Type B pancreatic cell (in vitro differentiated cells): ENCODE measurements around the gene TPTE2. TPM values are rescaled to one million over a fixed set of nuclear protein-coding genes. Genes with fewer than 3 reads are reported as not detected.

Experiments
- DNase-seq: peaks from one replicate; pipeline ENCODE4 v3.0.0; 2021; ENCODE audit warnings: mixed read lengths; ENCODE audit not compliant: unreplicated experiment; ENCODE audit errors: extremely low spot score
- H3K27ac Mint-ChIP-seq: 2 replicates; pipeline ENCODE4 v1.8.0; 2021; ENCODE audit warnings: mild to moderate bottlenecking, mixed read lengths
- H3K27me3 Mint-ChIP-seq: 2 replicates; pipeline ENCODE4 v1.8.0; 2021; ENCODE audit warnings: mixed read lengths
- H3K36me3 Mint-ChIP-seq: 2 replicates; pipeline ENCODE4 v1.8.0; 2021; ENCODE audit warnings: mixed read lengths
- H3K4me1 Mint-ChIP-seq: one replicate; pipeline ENCODE4 v1.8.0; 2021; ENCODE audit warnings: mixed read lengths; ENCODE audit not compliant: unreplicated experiment
- H3K4me3 Mint-ChIP-seq: 2 replicates; pipeline ENCODE4 v1.8.0; 2021; ENCODE audit warnings: mild to moderate bottlenecking, mixed read lengths
- H3K9me3 Mint-ChIP-seq: 2 replicates; pipeline ENCODE4 v1.8.0; 2021; ENCODE audit warnings: mixed read lengths
- total RNA-seq: library from RNA; stranded (reverse); gene quantifications from 2 replicates; pipeline ENCODE4 v1.2.1, GENCODE V29; 2021; ENCODE audit warnings: low replicate concordance
- TF ChIP-seq, protein P1 (sequence below): fragments of 200-600 bp; sonication (generic); conservative IDR thresholded peaks from 2 replicates; pipeline ENCODE4 v1.5.0; 2021; ENCODE audit warnings: antibody characterized with exemption, mild to moderate bottlenecking

The TPTE2 gene
- total RNA-seq, 1 donor from 2014 or later: not detected

DNA sequence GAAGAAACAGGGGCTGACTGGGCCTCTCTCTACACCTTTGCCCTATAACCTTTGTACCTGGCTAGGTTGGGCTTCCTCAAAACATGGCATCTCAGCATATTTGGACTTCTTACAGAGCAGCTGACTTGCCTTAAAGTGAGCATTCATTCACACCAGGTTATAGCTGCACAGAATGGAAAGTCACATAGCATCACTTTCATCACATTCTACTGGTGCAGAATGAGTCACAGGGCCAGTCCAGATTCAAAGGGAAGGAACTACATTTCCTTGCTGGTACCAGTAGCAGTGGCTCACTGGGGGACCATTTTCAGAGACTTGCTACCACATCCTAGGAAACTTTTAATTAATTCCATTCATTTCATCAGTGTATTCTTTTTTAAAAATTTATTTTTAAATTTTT, 20.3 kb upstream of the TPTE2 start:
- H3K27me3 Mint-ChIP-seq: no peaks in the 10 kb centered on the region
- H3K36me3 Mint-ChIP-seq: no peaks in the 10 kb centered on the region
- H3K27ac Mint-ChIP-seq: no peak overlapping the region
- no peak for DNase-seq
- no peaks in the 10 kb centered on the region for H3K9me3 Mint-ChIP-seq
- H3K4me3 Mint-ChIP-seq: no peak overlapping the region
- no peaks in the 10 kb centered on the region for H3K4me1 Mint-ChIP-seq
- TF ChIP-seq, protein P1, sequence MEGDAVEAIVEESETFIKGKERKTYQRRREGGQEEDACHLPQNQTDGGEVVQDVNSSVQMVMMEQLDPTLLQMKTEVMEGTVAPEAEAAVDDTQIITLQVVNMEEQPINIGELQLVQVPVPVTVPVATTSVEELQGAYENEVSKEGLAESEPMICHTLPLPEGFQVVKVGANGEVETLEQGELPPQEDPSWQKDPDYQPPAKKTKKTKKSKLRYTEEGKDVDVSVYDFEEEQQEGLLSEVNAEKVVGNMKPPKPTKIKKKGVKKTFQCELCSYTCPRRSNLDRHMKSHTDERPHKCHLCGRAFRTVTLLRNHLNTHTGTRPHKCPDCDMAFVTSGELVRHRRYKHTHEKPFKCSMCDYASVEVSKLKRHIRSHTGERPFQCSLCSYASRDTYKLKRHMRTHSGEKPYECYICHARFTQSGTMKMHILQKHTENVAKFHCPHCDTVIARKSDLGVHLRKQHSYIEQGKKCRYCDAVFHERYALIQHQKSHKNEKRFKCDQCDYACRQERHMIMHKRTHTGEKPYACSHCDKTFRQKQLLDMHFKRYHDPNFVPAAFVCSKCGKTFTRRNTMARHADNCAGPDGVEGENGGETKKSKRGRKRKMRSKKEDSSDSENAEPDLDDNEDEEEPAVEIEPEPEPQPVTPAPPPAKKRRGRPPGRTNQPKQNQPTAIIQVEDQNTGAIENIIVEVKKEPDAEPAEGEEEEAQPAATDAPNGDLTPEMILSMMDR: no peak

DNA sequence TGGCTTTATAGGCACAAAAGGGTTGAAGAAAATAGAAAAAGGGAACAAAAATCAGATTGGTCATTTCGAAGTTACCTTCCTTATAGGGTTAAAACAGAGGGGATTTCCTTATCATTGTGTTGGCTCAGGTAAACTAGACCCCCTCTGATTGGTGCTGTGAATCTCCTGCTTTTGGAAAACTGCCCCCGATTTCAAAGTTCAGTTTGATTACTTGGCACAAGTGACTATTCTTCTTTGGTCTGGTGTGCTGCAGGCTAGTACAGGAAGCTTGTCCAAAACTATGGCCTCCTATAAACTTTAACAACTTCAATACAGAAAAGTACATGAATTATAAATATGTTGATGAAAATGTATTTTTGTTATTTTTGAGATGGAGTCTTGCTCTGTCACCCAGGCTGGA, 13.9 kb upstream of the TPTE2 start:
- no peak overlapping the region for H3K27ac Mint-ChIP-seq
- no peak overlapping the region for H3K4me3 Mint-ChIP-seq
- TF ChIP-seq, protein P1: no peak
- H3K4me1 Mint-ChIP-seq: no peaks in the 10 kb centered on the region
- no peaks in the 10 kb centered on the region for H3K9me3 Mint-ChIP-seq
- no peaks in the 10 kb centered on the region for H3K27me3 Mint-ChIP-seq
- DNase-seq: no peak
- no peaks in the 10 kb centered on the region for H3K36me3 Mint-ChIP-seq

DNA sequence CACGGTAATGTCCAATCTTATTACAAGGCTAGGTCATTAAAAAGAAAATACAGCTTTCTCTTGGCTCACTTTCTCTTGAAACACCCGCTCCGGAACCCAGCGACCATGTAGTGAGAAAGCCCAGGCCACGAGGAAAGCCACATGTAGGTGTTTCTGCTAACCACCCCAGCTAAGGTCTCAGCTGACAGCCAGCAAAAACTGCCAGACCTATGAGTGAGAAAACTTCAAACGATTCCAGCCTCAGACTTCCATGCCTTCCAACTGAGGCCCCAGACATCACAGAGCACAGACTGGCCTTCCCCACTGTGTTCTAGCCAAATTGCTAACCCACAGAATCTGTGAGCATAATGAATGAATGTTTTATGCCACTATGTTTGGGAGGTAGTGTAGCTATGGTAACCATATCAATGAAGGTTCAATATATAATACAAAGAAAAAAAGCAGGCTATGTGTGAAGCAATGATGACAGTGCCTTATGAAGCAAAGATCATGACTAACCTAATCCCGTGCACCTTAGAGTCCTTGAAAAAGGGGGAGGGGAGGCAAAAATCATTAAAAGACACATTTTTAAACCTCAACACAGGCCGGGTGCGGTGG, 11.9 kb upstream of the TPTE2 start:
- H3K4me3 Mint-ChIP-seq: no peak overlapping the region
- no peaks in the 10 kb centered on the region for H3K9me3 Mint-ChIP-seq
- no peaks in the 10 kb centered on the region for H3K27me3 Mint-ChIP-seq
- no peaks in the 10 kb centered on the region for H3K4me1 Mint-ChIP-seq
- TF ChIP-seq, protein P1: no peak
- DNase-seq: no peak
- H3K36me3 Mint-ChIP-seq: no peaks in the 10 kb centered on the region
- H3K27ac Mint-ChIP-seq: no peak overlapping the region

- H3K27me3 Mint-ChIP-seq: no peaks in the 10 kb centered on the region
- no peak overlapping the region for H3K27ac Mint-ChIP-seq
- H3K4me1 Mint-ChIP-seq: no peaks in the 10 kb centered on the region
- H3K36me3 Mint-ChIP-seq: no peaks in the 10 kb centered on the region
- no peak overlapping the region for H3K4me3 Mint-ChIP-seq
- DNase-seq: no peak
- TF ChIP-seq, protein P1: no peak
- H3K9me3 Mint-ChIP-seq: no peaks in the 10 kb centered on the region
Measured at GRCh38 chr13:19572280-19572679, 10.9 kb upstream of the TPTE2 start.

DNA sequence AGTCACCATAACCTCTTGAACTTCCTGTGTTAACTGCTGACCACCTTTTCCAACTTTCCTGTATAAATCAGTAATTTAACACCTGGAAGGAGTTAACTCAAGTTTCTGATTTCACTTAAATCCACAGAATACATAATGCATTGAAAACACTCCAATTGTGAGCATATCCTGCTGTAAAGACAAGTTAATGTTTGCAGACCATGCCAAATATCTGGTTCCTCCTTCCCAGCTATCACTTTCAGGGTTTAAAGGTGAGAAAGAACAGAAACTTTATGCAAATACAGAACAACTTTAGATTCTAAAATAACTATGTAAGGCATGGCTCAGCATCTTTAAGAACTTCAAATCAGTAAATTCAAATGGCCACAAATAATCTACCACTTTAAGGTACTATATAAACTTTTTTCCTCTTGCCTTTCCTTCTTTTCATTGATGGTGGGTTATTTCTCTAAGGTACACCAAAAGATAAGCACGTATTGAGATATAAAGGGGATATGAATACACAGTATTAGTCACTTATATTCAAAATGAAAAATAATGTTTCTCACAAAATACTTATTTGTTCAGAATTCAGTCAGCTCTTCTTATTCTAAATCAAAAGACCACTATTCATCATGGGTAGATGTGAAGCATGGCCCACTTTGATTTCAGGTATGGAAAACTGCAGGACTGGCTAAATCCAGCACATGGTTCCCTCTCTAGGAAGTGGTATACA, 6.6 kb upstream of the TPTE2 start:
- no peaks in the 10 kb centered on the region for H3K27me3 Mint-ChIP-seq
- no peak overlapping the region for H3K27ac Mint-ChIP-seq
- H3K4me1 Mint-ChIP-seq: no peaks in the 10 kb centered on the region
- TF ChIP-seq, protein P1: no peak
- H3K36me3 Mint-ChIP-seq: no peaks in the 10 kb centered on the region
- no peaks in the 10 kb centered on the region for H3K9me3 Mint-ChIP-seq
- H3K4me3 Mint-ChIP-seq: no peak overlapping the region
- no peak for DNase-seq
